ENCODE data around the gene KDSR.

KDSR gene

GRCh38 chr18:63367053-63367953 is at the start of gene KDSR:
Gene KDSR (minus strand): TSS chr18:63367206. CDS start chr18:63367118, 88 bp downstream.
- peak; percentile 48 to 67 for DNase-seq (ENCODE audit: low read depth in 2 of 2)

GRCh38 chr18:63412953-63413352 is 45.9 kb upstream of the KDSR start:
- no peak for DNase-seq (ENCODE audit: low read depth in 2 of 2)

- DNase-seq (ENCODE audit: low read depth in 2 of 2), result no peak
These were observed 43.8 kb upstream of the KDSR start for GRCh38 chr18:63410792-63411191.

GRCh38 chr18:63409301-63409700 is 42.3 kb upstream of the KDSR start:
- no peak for DNase-seq (ENCODE audit: low read depth in 2 of 2)

GRCh38 chr18:63407734-63408133 is 40.7 kb upstream of the KDSR start:
- no peak for DNase-seq (ENCODE audit: low read depth in 2 of 2)

- DNase-seq (ENCODE audit: low read depth in 2 of 2), result no peak
These were observed 39.0 kb upstream of the KDSR start for GRCh38 chr18:63405986-63406385.

- DNase-seq (ENCODE audit: low read depth in 2 of 2), result no peak
These were observed 35.5 kb upstream of the KDSR start for GRCh38 chr18:63402246-63403162.

GRCh38 chr18:63399300-63399699 is 32.3 kb upstream of the KDSR start:
- DNase-seq (ENCODE audit: low read depth in 2 of 2), result no peak

- no peak for DNase-seq (ENCODE audit: low read depth in 2 of 2)
These were observed 30.3 kb upstream of the KDSR start for GRCh38 chr18:63397349-63397748.

GRCh38 chr18:63395503-63395902 is 28.5 kb upstream of the KDSR start:
- no peak for DNase-seq (ENCODE audit: low read depth in 2 of 2)

- DNase-seq (ENCODE audit: low read depth in 2 of 2), result no peak
These were observed 27.9 kb upstream of the KDSR start for GRCh38 chr18:63394954-63395353.

- no peak for DNase-seq (ENCODE audit: low read depth in 2 of 2)
These were observed 20.9 kb upstream of the KDSR start for GRCh38 chr18:63387861-63388260.

GRCh38 chr18:63382843-63383242 is 15.8 kb upstream of the KDSR start:
- DNase-seq (ENCODE audit: low read depth in 2 of 2), result no peak

- DNase-seq (ENCODE audit: low read depth in 2 of 2), result no peak
These were observed 12.6 kb upstream of the KDSR start for GRCh38 chr18:63379639-63379962.

GRCh38 chr18:63378919-63379638 is 12.1 kb upstream of the KDSR start:
- DNase-seq (ENCODE audit: low read depth in 2 of 2), result no peak

GRCh38 chr18:63377275-63377980 is 10.4 kb upstream of the KDSR start:
- no peak for DNase-seq (ENCODE audit: low read depth in 2 of 2)

GRCh38 chr18:63376538-63376937 is 9.5 kb upstream of the KDSR start:
- DNase-seq (ENCODE audit: low read depth in 2 of 2), result no peak

GRCh38 chr18:63374540-63374939 is 7.5 kb upstream of the KDSR start:
- no peak for DNase-seq (ENCODE audit: low read depth in 2 of 2)

- DNase-seq (ENCODE audit: low read depth in 2 of 2), result no peak
These were observed 6.2 kb upstream of the KDSR start for GRCh38 chr18:63373161-63373560.

GRCh38 chr18:63368611-63369010 is 1.6 kb upstream of the KDSR start:
- no peak for DNase-seq (ENCODE audit: low read depth in 2 of 2)
